OCI-LY7 (cell line): ENCODE data around the gene MRPL20. TPM values are rescaled to one million over a fixed set of nuclear protein-coding genes. Genes with fewer than 3 reads are reported as not detected.

Experiments
- BruUV-seq: library from RNA; stranded (reverse); fragments of 400-500 nt; replicated peaks from 2 replicates; lab custom pipeline; 2021; lab: Mats Ljungman, UMichigan
- CTCF ChIA-PET: fragments of 300-600 bp; sonication (Branson Sonifier 250); formaldehyde crosslinking; loops from one replicate; lab custom pipeline; 2022; ENCODE audit warnings: antibody characterized with exemption; ENCODE audit not compliant: unreplicated experiment; lab: Charles Lee
- POLR2A ChIA-PET: fragments of 300-600 bp; sonication (Branson Sonifier 250); formaldehyde crosslinking; loops from one replicate; lab custom pipeline; 2022; ENCODE audit warnings: antibody characterized with exemption; lab: Charles Lee
- DNase-seq: peaks from one replicate; pipeline ENCODE4 v3.0.0-alpha.2; 2015; ENCODE audit warnings: low spot score
- H2AFZ ChIP-seq: fragments of 200-600 bp; sonication (generic), shearing (Covaris generic); 2 replicates; pipeline ENCODE4 v1.6.1; 2014; ENCODE audit warnings: mild to moderate bottlenecking, antibody characterized with exemption, low read length, moderate library complexity
- H3K27ac ChIP-seq: fragments of 200-600 bp; sonication (generic); 2 replicates; pipeline ENCODE4 v1.5.1; 2014; ENCODE audit warnings: mixed run types, low read depth, mild to moderate bottlenecking, moderate library complexity, low read length, inconsistent platforms; ENCODE audit not compliant: poor library complexity, severe bottlenecking
- H3K36me3 ChIP-seq: fragments of 200-600 bp; sonication (generic); 2 replicates; pipeline ENCODE4 v1.6.1; 2014; ENCODE audit warnings: mild to moderate bottlenecking, antibody characterized with exemption, low read length, moderate library complexity, mixed read lengths; ENCODE audit not compliant: insufficient read depth
- H3K4me1 ChIP-seq: fragments of 200-600 bp; sonication (generic); 2 replicates; pipeline ENCODE4 v1.5.1; 2014; ENCODE audit warnings: mild to moderate bottlenecking, low read length; ENCODE audit not compliant: insufficient read depth, poor library complexity, severe bottlenecking
- H3K4me2 ChIP-seq: fragments of 200-600 bp; sonication (generic); 2 replicates; pipeline ENCODE4 v1.6.1; 2014; ENCODE audit warnings: mild to moderate bottlenecking, low read length
- H3K4me3 ChIP-seq: fragments of 200-600 bp; sonication (generic); 2 replicates; pipeline ENCODE4 v1.5.1; 2014; ENCODE audit warnings: mild to moderate bottlenecking, low read depth, low read length; ENCODE audit not compliant: poor library complexity, severe bottlenecking
- H3K79me2 ChIP-seq: fragments of 200-600 bp; sonication (generic); 2 replicates; pipeline ENCODE4 v1.6.1; 2016; ENCODE audit warnings: low read depth, mild to moderate bottlenecking, low read length, moderate library complexity, mixed read lengths; ENCODE audit not compliant: insufficient read depth
- H3K9me2 ChIP-seq: fragments of 200-600 bp; sonication (generic); 2 replicates; pipeline ENCODE4 v1.6.1; 2016; ENCODE audit warnings: mild to moderate bottlenecking, low read length, mixed read lengths; ENCODE audit not compliant: insufficient read depth
- H3K9me3 ChIP-seq: fragments of 200-600 bp; sonication (generic); 2 replicates; pipeline ENCODE4 v1.6.1; 2014; ENCODE audit warnings: mild to moderate bottlenecking, mixed run types, low read length, mixed read lengths
- H4K20me1 ChIP-seq: fragments of 200-600 bp; sonication (generic); 2 replicates; pipeline ENCODE4 v1.6.1; 2014; ENCODE audit warnings: mild to moderate bottlenecking, antibody characterized with exemption, low read length, moderate library complexity, mixed read lengths; ENCODE audit not compliant: insufficient read depth
- CTCF ChIP-seq: fragments of 200-600 bp; sonication (generic); conservative IDR thresholded peaks from 2 replicates; pipeline ENCODE4 v1.5.1; 2014; ENCODE audit warnings: mild to moderate bottlenecking, antibody characterized with exemption, low read length, moderate library complexity, mixed read lengths
- EZH2phosphoT487 ChIP-seq: fragments of 200-600 bp; sonication (generic); IDR thresholded peaks from 2 replicates; pipeline ENCODE4 v1.6.1; 2018; ENCODE audit warnings: low read depth, borderline replicate concordance, mild to moderate bottlenecking, mixed run types, antibody characterized with exemption, low read length, moderate library complexity, mixed read lengths
- intact Hi-C: fragments of 100-400 bp; cut with micrococcal nuclease; formaldehyde crosslinking; loops from one replicate; pipeline ENCODE4 v1.10.0; 2022; ENCODE audit not compliant: unreplicated experiment
- total RNA-seq, 2 experiments: library from RNA; depleted of rRNA in 1 of 2; stranded (reverse); fragments of >200 nt in 1 of 2; shearing (Covaris generic) in 1 of 2; gene quantifications; 2 replicates each; pipeline ENCODE4 v1.2.3, GENCODE V29; 2014 to 2022

The MRPL20 gene
- total RNA-seq, 2 experiments from 2014 or later = 143 to 165 TPM

- peak overlapping the region; percentile 99 for H3K4me3 ChIP-seq
- peaks cover 48% of the 10 kb centered on the region for H3K36me3 ChIP-seq
- H2AFZ ChIP-seq = no peak overlapping the region
- intact Hi-C loops = loop anchor here (2.0 kb wide), 2 partner anchors 49 to 89 kb away; partner anchors contain the start of genes CPTP and INTS11
- H3K9me2 ChIP-seq = no peaks in the 10 kb centered on the region
- TF ChIP-seq CTCF (no peak), EZH2phosphoT487 (no peak)
- H3K27ac ChIP-seq = peak overlapping the region; percentile 75
- H3K9me3 ChIP-seq = no peaks in the 10 kb centered on the region
- peaks cover 38% of the 10 kb centered on the region for H3K4me1 ChIP-seq
- DNase-seq = no peak
- peaks cover 20% of the 10 kb centered on the region for H3K79me2 ChIP-seq
- peak overlapping the region; percentile 94 for H3K4me2 ChIP-seq
- POLR2A ChIA-PET = no interaction called here
- BruUV-seq = TSS peak; percentile 96
- CTCF ChIA-PET = no interaction called here
- no peaks in the 10 kb centered on the region for H4K20me1 ChIP-seq
Observed at GRCh38 chr1:1373815-1374588, 33.1 kb downstream of the MRPL20 start.

- H3K79me2 ChIP-seq = peaks cover 20% of the 10 kb centered on the region
- DNase-seq = no peak
- H3K9me3 ChIP-seq = no peaks in the 10 kb centered on the region
- no peak overlapping the region for H2AFZ ChIP-seq
- no peaks in the 10 kb centered on the region for H4K20me1 ChIP-seq
- H3K4me3 ChIP-seq = peak overlapping the region; percentile 99
- intact Hi-C loops = loop anchor here (2.0 kb wide), 1 partner anchor 90 kb away; no protein-coding TSS in a partner anchor
- BruUV-seq = no TSS peak
- no peak for TF ChIP-seq CTCF
- no peak for TF ChIP-seq EZH2phosphoT487
- H3K4me2 ChIP-seq = peak overlapping the region; percentile 94
- ChIA-PET POLR2A (no interaction called here), CTCF (no interaction called here)
- peaks cover 49% of the 10 kb centered on the region for H3K36me3 ChIP-seq
- no peaks in the 10 kb centered on the region for H3K9me2 ChIP-seq
- H3K27ac ChIP-seq = no peak overlapping the region
- peaks cover 38% of the 10 kb centered on the region for H3K4me1 ChIP-seq
Observed at GRCh38 chr1:1373051-1373814, 33.9 kb downstream of the MRPL20 start.
